ENCODE measurements around the gene LYRM7.

- TF ChIP-seq CTCF (IDR thresholded peaks at IDR 0.05; ENCODE audit: poor library complexity) = no peak
- TF ChIP-seq EZH2 (IDR thresholded peaks at IDR 0.05; ENCODE audit: borderline replicate concordance) = no peak
- no peak for TF ChIP-seq EZH2phosphoT487 (IDR thresholded peaks at IDR 0.05; ENCODE audit: low read depth, severe bottlenecking, unreplicated experiment)
These were observed 52.0 kb downstream of the LYRM7 start for GRCh38 chr5:131222731-131223130.
